Mucosa of descending colon (tissue), 3 donors: Measurements from ENCODE around the gene TBC1D19. TPM values are rescaled to one million over a fixed set of nuclear protein-coding genes. Genes with fewer than 3 reads are reported as not detected.

Experiments used
- ATAC-seq: fragments of 200-7000 bp; cut with Tn5 transposase; one replicate; pipeline ENCODE4 v1.9.1; 2020; ENCODE audit warnings: mild to moderate bottlenecking, moderate library complexity
- DNase-seq, 3 donors: peaks; one replicate each; pipeline ENCODE4 v3.0.0-alpha.2; 2020
- H3K36me3 ChIP-seq: fragments of 200-600 bp; one replicate; pipeline ENCODE4 v1.8.0; 2021; ENCODE audit warnings: low read depth, mild to moderate bottlenecking
- H3K4me1 ChIP-seq: fragments of 200-600 bp; one replicate; pipeline ENCODE4 v1.8.0; 2021; ENCODE audit warnings: low read depth, mild to moderate bottlenecking
- H3K4me3 ChIP-seq: fragments of 200-600 bp; one replicate; pipeline ENCODE4 v1.8.0; 2021; ENCODE audit warnings: mild to moderate bottlenecking
- H3K9me3 ChIP-seq: fragments of 200-600 bp; one replicate; pipeline ENCODE4 v1.8.0; 2021; ENCODE audit warnings: mild to moderate bottlenecking
- CTCF ChIP-seq: fragments of 200-600 bp; IDR thresholded peaks from one replicate; pipeline ENCODE4 v1.8.0; 2022; ENCODE audit warnings: antibody characterized with exemption, mild to moderate bottlenecking
- intact Hi-C, 2 donors: fragments of 100-400 bp; cut with DNase I in 1 of 2; cut with micrococcal nuclease in 1 of 2; formaldehyde crosslinking; loops; one replicate each; pipeline versions ENCODE4 v1.11.0 to v1.11.1; 2022; cut with DNase I, micrococcal nuclease
- total RNA-seq, 3 donors: library from RNA; stranded (reverse); fragmentation: NEBNext Ultra II Directional in 2 of 3; extraction: Animal tissue kit (Norgen Biotek cat#: 25700) in 2 of 3; gene quantifications; one replicate each; pipeline versions ENCODE4 v1.2.1 to v1.2.4, GENCODE V29; 2021 to 2023
- donor health status: DM: no; HTN: no; CAD: no; lungs with moderate emphysema.
- donor health status: DM: no; HTN: no; CAD: no.
- donor health status: DM: no; HTN: yes; CAD: no.

Gene TBC1D19
- total RNA-seq, 3 donors from 2014 or later, result 3.7 to 11.6 (median 6.8) TPM

GRCh38 chr4:26726655-26727387 lies 142.9 kb downstream of the TBC1D19 start:
- TF ChIP-seq CTCF, result no peak
- H3K4me3 ChIP-seq, result no peak overlapping the region
- no peaks in the 10 kb centered on the region for H3K9me3 ChIP-seq
- intact Hi-C loops, result no loop called here
- H3K4me1 ChIP-seq, result no peaks in the 10 kb centered on the region
- no peak for ATAC-seq
- H3K36me3 ChIP-seq, result no peaks in the 10 kb centered on the region
- no peak for DNase-seq

- Histone ChIP-seq H3K4me1 (no peaks in the 10 kb centered on the region), H3K4me3 (no peak overlapping the region), H3K36me3 (no peaks in the 10 kb centered on the region), H3K9me3 (no peaks in the 10 kb centered on the region)
- intact Hi-C loops, result no loop called here
- no peak for ATAC-seq
- DNase-seq, result no peak
- TF ChIP-seq CTCF, result no peak
Observed at GRCh38 chr4:26727844-26728243, 144.0 kb downstream of the TBC1D19 start.

GRCh38 chr4:26729027-26729426 lies 145.1 kb downstream of the TBC1D19 start:
- no peak for TF ChIP-seq CTCF
- peak; percentile 31 for ATAC-seq
- Histone ChIP-seq H3K4me3 (no peak overlapping the region), H3K4me1 (no peaks in the 10 kb centered on the region), H3K36me3 (no peaks in the 10 kb centered on the region), H3K9me3 (no peaks in the 10 kb centered on the region)
- intact Hi-C loops, result no loop called here
- no peak for DNase-seq

- H3K4me1 ChIP-seq, result no peaks in the 10 kb centered on the region
- no peak for TF ChIP-seq CTCF
- H3K9me3 ChIP-seq, result no peaks in the 10 kb centered on the region
- H3K4me3 ChIP-seq, result no peak overlapping the region
- DNase-seq (no peak), ATAC-seq (no peak)
- intact Hi-C loops, result no loop called here
- H3K36me3 ChIP-seq, result no peaks in the 10 kb centered on the region
Observed at GRCh38 chr4:26729547-26729946, 145.7 kb downstream of the TBC1D19 start.

GRCh38 chr4:26731351-26732035 lies 147.6 kb downstream of the TBC1D19 start:
- no peak for TF ChIP-seq CTCF
- no peak for ATAC-seq
- Histone ChIP-seq H3K4me3 (no peak overlapping the region), H3K36me3 (no peaks in the 10 kb centered on the region), H3K9me3 (no peaks in the 10 kb centered on the region), H3K4me1 (no peaks in the 10 kb centered on the region)
- DNase-seq, result no peak
- intact Hi-C loops, result no loop called here
